ENCODE measurements around the gene PIM2. TPM values are rescaled to one million over a fixed set of nuclear protein-coding genes. Genes with fewer than 3 reads are reported as not detected.

Gene PIM2
- total RNA-seq, 4 donors from 2014 or later = 2.3 to 3.5 (median 2.4) TPM

GRCh38 chrX:48902776-48903175 lies 16.0 kb downstream of the PIM2 start:
- no peak overlapping the region for H3K27ac ChIP-seq
- in situ Hi-C loops (cut with MboI; ENCODE audit: low sequenced_read_pairs in 4 of 4) = no loop called here
- peaks cover 0 to 24% of the 10 kb centered on the region in 2 donors for H3K36me3 ChIP-seq
- no peak for ATAC-seq
- H3K4me1 ChIP-seq = peaks cover 0 to 7% of the 10 kb centered on the region in 2 donors
- H3K4me3 ChIP-seq = no peak overlapping the region
- intact Hi-C loops (cut with DNase I; ENCODE audit: low total_unique reads) = no loop called here
- H3K27me3 ChIP-seq = no peaks in the 10 kb centered on the region
- TF ChIP-seq, protein P1, sequence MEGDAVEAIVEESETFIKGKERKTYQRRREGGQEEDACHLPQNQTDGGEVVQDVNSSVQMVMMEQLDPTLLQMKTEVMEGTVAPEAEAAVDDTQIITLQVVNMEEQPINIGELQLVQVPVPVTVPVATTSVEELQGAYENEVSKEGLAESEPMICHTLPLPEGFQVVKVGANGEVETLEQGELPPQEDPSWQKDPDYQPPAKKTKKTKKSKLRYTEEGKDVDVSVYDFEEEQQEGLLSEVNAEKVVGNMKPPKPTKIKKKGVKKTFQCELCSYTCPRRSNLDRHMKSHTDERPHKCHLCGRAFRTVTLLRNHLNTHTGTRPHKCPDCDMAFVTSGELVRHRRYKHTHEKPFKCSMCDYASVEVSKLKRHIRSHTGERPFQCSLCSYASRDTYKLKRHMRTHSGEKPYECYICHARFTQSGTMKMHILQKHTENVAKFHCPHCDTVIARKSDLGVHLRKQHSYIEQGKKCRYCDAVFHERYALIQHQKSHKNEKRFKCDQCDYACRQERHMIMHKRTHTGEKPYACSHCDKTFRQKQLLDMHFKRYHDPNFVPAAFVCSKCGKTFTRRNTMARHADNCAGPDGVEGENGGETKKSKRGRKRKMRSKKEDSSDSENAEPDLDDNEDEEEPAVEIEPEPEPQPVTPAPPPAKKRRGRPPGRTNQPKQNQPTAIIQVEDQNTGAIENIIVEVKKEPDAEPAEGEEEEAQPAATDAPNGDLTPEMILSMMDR (IDR thresholded peaks at IDR 0.05 in 4 of 5, conservative IDR thresholded peaks at IDR 0.05 in 1 of 5) = no peak
- no peak for TF ChIP-seq POLR2A (IDR thresholded peaks at IDR 0.05)
- no peak for DNase-seq
- H3K9me3 ChIP-seq = no peaks in the 10 kb centered on the region

- TF ChIP-seq, protein P1 (IDR thresholded peaks at IDR 0.05 in 4 of 5, conservative IDR thresholded peaks at IDR 0.05 in 1 of 5) = no peak
- TF ChIP-seq POLR2A (IDR thresholded peaks at IDR 0.05) = no peak
- H3K4me1 ChIP-seq = peaks cover 0 to 7% of the 10 kb centered on the region in 2 donors
- in situ Hi-C loops (cut with MboI; ENCODE audit: low sequenced_read_pairs in 4 of 4) (no loop called here), intact Hi-C loops (cut with DNase I; ENCODE audit: low total_unique reads) (no loop called here)
- no peak overlapping the region for H3K4me3 ChIP-seq
- H3K27ac ChIP-seq = no peak overlapping the region
- DNase-seq = no peak
- peaks cover 0 to 24% of the 10 kb centered on the region in 2 donors for H3K36me3 ChIP-seq
- H3K9me3 ChIP-seq = no peaks in the 10 kb centered on the region
- H3K27me3 ChIP-seq = no peaks in the 10 kb centered on the region
- ATAC-seq = no peak
Measured at GRCh38 chrX:48902135-48902534, 16.7 kb downstream of the PIM2 start.

GRCh38 chrX:48901069-48901468 lies 17.8 kb downstream of the PIM2 start:
- intact Hi-C loops (cut with DNase I; ENCODE audit: low total_unique reads) = no loop called here
- in situ Hi-C loops (cut with MboI; ENCODE audit: low sequenced_read_pairs in 4 of 4) = no loop called here
- H3K4me1 ChIP-seq = peaks cover 0 to 12% of the 10 kb centered on the region in 2 donors
- H3K27ac ChIP-seq = no peak overlapping the region
- no peak for ATAC-seq
- TF ChIP-seq POLR2A (IDR thresholded peaks at IDR 0.05) = no peak
- TF ChIP-seq, protein P1 (IDR thresholded peaks at IDR 0.05 in 4 of 5, conservative IDR thresholded peaks at IDR 0.05 in 1 of 5) = no peak
- H3K9me3 ChIP-seq = no peaks in the 10 kb centered on the region
- H3K36me3 ChIP-seq = peaks cover 0 to 24% of the 10 kb centered on the region in 2 donors
- DNase-seq = no peak
- no peaks in the 10 kb centered on the region for H3K27me3 ChIP-seq
- no peak overlapping the region for H3K4me3 ChIP-seq

DNA sequence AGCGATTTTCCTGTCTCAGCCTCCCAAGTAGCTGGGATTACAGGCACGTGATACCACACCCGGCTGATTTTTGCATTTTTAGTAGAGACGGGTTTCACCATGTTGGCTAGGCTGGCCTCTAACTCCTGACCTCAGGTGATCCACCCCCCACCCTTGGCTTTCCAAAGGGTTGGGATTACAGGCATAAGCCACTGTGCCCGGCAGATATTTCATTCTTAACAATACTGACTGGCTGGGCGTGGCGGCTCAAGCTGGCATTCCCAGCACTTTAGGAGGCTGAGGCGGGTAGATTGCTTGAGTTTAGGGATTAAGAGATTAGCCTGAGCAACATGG lies 19.8 kb downstream of the PIM2 start:
- Histone ChIP-seq H3K9me3 (no peaks in the 10 kb centered on the region), H3K36me3 (peaks cover 0 to 24% of the 10 kb centered on the region in 2 donors), H3K27ac (peak overlapping the region; percentile 22 to 95 (median 92)), H3K4me1 (peaks cover 0 to 12% of the 10 kb centered on the region in 2 donors), H3K27me3 (no peaks in the 10 kb centered on the region), H3K4me3 (no peak overlapping the region)
- intact Hi-C loops (cut with DNase I; ENCODE audit: low total_unique reads) (loop anchor here (5.0 to 10.0 kb wide), 4 partner anchors 103 to 302 kb away; partner anchors contain the start of genes GRIPAP1, MAGIX and WDR13), in situ Hi-C loops (cut with MboI; ENCODE audit: low sequenced_read_pairs in 4 of 4) (loop anchor here in 1 of 4 donors (10.0 kb wide), 1 partner anchor 94 kb away; the partner anchor contains the start of gene HDAC6)
- TF ChIP-seq, protein P1 (IDR thresholded peaks at IDR 0.05 in 4 of 5, conservative IDR thresholded peaks at IDR 0.05 in 1 of 5) = no peak
- TF ChIP-seq POLR2A (IDR thresholded peaks at IDR 0.05) = no peak
- no peak for DNase-seq
- no peak for ATAC-seq
